Measurements from ENCODE around the gene ZNF614. TPM values are rescaled to one million over a fixed set of nuclear protein-coding genes. Genes with fewer than 3 reads are reported as not detected.

ZNF614 gene
- total and polyA plus RNA-seq, 2 of the 13 experiments (the other 11 are each of a cell fraction or from before 2014, with no cell fraction given), result 13.0 to 22.8 TPM

DNA sequence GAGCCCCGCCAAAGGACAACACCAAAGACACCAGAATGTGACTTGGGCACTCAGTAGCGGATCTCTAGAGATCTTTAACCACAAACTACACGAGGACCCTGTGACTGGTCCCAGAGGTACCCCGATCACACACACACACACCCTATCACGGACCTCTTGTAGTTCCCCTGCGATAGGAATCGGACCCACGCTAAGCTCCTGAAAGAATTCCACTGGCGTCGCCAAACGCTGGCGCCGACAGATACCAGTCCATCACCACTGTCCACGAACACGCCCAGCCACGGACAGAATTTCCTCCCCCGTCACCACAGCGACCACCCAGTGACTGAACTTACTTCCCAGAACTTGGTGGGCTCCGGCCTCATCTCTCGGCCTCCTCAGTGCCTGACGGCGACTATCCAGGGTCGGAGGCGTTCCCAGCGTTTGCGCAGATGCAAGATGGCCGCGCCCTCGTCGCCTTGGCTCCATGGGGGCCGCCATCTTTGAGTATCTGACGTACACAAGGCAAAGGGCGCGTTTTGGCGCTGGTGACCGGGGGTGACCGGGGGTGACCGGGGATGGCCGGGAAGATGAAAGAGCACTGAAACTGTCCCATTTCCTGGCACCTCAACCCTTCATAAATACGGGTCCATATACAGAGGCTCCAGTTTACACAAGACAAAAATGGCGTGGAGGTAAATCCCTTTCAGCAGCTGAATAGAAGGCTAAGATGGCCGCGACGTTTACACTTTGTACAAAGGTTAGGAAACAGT, 20.2 kb downstream of the ZNF614 start, which contains the start of gene ZNF615 (continued):
- TF ChIP-seq ZNF136 (CRISPR knock-in tag; IDR thresholded peaks at IDR 0.05; ENCODE audit: low read depth) (no peak), SRSF1 (optimal IDR thresholded peaks at IDR 0.05; ENCODE audit: low read depth, low read length) (no peak), ZNF766 (CRISPR knock-in tag; IDR thresholded peaks at IDR 0.05; ENCODE audit: borderline replicate concordance) (no peak), MEF2D (CRISPR knock-in tag; IDR thresholded peaks at IDR 0.05) (no peak), SIX4 (CRISPR knock-in tag; IDR thresholded peaks at IDR 0.05) (no peak), NR3C1 (CRISPR knock-in tag; IDR thresholded peaks at IDR 0.05) (no peak), BRCA1 (CRISPR knock-in tag; IDR thresholded peaks at IDR 0.05) (no peak), ZNF629 (CRISPR knock-in tag; conservative IDR thresholded peaks at IDR 0.05) (no peak), ZNF773 (CRISPR knock-in tag; IDR thresholded peaks at IDR 0.05; ENCODE audit: borderline replicate concordance) (no peak), RAD21 (CRISPR knock-in tag; IDR thresholded peaks at IDR 0.05) (0 out of 2 replicates have a peak, but pooled peaks have one; percentile 30), EHMT2 (IDR thresholded peaks at IDR 0.05; ENCODE audit: borderline replicate concordance, low read depth, low read length) (peak; percentile 41; the same call in 1 of the 2 replicates), ZNF780A (CRISPR knock-in tag; IDR thresholded peaks at IDR 0.05) (no peak), RFX5 (IDR thresholded peaks at IDR 0.05; ENCODE audit: low read depth, low read length) (no peak), ZNF317 (CRISPR knock-in tag; IDR thresholded peaks at IDR 0.05) (peak; percentile 76; the same call in 1 of the 2 replicates), ZNF558 (CRISPR knock-in tag; IDR thresholded peaks at IDR 0.05; ENCODE audit: borderline replicate concordance) (0 out of 2 replicates have a peak, but pooled peaks have one; percentile 36), FIP1L1 (IDR thresholded peaks at IDR 0.05; ENCODE audit: borderline replicate concordance, insufficient read depth, low read depth, low read length) (0 out of 2 replicates have a peak, but pooled peaks have one; percentile 32), YY1 (IDR thresholded peaks at IDR 0.05; ENCODE audit: insufficient read depth, insufficient replicate concordance, low read depth, low read length) (peak; percentile 100)
- TF ChIP-seq, protein P1, sequence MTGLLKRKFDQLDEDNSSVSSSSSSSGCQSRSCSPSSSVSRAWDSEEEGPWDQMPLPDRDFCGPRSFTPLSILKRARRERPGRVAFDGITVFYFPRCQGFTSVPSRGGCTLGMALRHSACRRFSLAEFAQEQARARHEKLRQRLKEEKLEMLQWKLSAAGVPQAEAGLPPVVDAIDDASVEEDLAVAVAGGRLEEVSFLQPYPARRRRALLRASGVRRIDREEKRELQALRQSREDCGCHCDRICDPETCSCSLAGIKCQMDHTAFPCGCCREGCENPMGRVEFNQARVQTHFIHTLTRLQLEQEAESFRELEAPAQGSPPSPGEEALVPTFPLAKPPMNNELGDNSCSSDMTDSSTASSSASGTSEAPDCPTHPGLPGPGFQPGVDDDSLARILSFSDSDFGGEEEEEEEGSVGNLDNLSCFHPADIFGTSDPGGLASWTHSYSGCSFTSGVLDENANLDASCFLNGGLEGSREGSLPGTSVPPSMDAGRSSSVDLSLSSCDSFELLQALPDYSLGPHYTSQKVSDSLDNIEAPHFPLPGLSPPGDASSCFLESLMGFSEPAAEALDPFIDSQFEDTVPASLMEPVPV (CRISPR knock-in tag; IDR thresholded peaks at IDR 0.05), result no peak
- TF ChIP-seq, protein P2, sequence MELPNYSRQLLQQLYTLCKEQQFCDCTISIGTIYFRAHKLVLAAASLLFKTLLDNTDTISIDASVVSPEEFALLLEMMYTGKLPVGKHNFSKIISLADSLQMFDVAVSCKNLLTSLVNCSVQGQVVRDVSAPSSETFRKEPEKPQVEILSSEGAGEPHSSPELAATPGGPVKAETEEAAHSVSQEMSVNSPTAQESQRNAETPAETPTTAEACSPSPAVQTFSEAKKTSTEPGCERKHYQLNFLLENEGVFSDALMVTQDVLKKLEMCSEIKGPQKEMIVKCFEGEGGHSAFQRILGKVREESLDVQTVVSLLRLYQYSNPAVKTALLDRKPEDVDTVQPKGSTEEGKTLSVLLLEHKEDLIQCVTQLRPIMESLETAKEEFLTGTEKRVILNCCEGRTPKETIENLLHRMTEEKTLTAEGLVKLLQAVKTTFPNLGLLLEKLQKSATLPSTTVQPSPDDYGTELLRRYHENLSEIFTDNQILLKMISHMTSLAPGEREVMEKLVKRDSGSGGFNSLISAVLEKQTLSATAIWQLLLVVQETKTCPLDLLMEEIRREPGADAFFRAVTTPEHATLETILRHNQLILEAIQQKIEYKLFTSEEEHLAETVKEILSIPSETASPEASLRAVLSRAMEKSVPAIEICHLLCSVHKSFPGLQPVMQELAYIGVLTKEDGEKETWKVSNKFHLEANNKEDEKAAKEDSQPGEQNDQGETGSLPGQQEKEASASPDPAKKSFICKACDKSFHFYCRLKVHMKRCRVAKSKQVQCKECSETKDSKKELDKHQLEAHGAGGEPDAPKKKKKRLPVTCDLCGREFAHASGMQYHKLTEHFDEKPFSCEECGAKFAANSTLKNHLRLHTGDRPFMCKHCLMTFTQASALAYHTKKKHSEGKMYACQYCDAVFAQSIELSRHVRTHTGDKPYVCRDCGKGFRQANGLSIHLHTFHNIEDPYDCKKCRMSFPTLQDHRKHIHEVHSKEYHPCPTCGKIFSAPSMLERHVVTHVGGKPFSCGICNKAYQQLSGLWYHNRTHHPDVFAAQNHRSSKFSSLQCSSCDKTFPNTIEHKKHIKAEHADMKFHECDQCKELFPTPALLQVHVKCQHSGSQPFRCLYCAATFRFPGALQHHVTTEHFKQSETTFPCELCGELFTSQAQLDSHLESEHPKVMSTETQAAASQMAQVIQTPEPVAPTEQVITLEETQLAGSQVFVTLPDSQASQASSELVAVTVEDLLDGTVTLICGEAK (IDR thresholded peaks at IDR 0.05), result no peak
- TF ChIP-seq, protein P2 (CRISPR knock-in tag; IDR thresholded peaks at IDR 0.05), result peak; percentile 39; the same call in 1 of the 2 replicates

All from HepG2 (cell line).